Inflammatory macrophage treated with lipopolysaccharide for 4 hours (primary cell): ENCODE measurements around the gene SERPINE1.
"Not testable (repeated sequence)": the region's sequence is repeated elsewhere in the genome, so short reads cannot be mapped to it uniquely, and the experiment has no call there.

ENCODE experiments used
- DNase-seq: peaks from one replicate; pipeline ENCODE4 v3.0.0-alpha.2; 2020

The SERPINE1 gene

GRCh38 chr7:101126651-101127459 lies at the start of gene SERPINE1:
Gene SERPINE1 (plus strand): TSS chr7:101127104. CDS start chr7:101128394, 1,290 bp downstream.
- peak; percentile 89 for DNase-seq

GRCh38 chr7:101077303-101078086 lies 49.4 kb upstream of the SERPINE1 start:
- DNase-seq: peak; percentile 62

- peak; percentile 36 for DNase-seq
Observed at GRCh38 chr7:101081432-101081831, 45.5 kb upstream of the SERPINE1 start.

- no peak for DNase-seq
Observed at GRCh38 chr7:101084865-101085161, 42.1 kb upstream of the SERPINE1 start.

- peak; percentile 86 for DNase-seq
Observed at GRCh38 chr7:101085162-101085964, 41.5 kb upstream of the SERPINE1 start, which contains the start of gene TRIM56. Gene TRIM56 (plus strand): TSS chr7:101085481. CDS start chr7:101087313, 1,832 bp downstream.

GRCh38 chr7:101087334-101088068 lies 39.4 kb upstream of the SERPINE1 start:
- no peak for DNase-seq

GRCh38 chr7:101088069-101088425 lies 38.9 kb upstream of the SERPINE1 start:
- DNase-seq: no peak

GRCh38 chr7:101088858-101089529 lies 37.9 kb upstream of the SERPINE1 start:
- DNase-seq: no peak

- DNase-seq: no peak
Observed at GRCh38 chr7:101089876-101090275, 37.0 kb upstream of the SERPINE1 start.

GRCh38 chr7:101092266-101092905 lies 34.5 kb upstream of the SERPINE1 start:
- DNase-seq: not testable (repeated sequence)

GRCh38 chr7:101093906-101094305 lies 33.0 kb upstream of the SERPINE1 start:
- DNase-seq: no peak

GRCh38 chr7:101094376-101094775 lies 32.5 kb upstream of the SERPINE1 start:
- DNase-seq: no peak

- peak; percentile 46 for DNase-seq
Observed at GRCh38 chr7:101094791-101095375, 32.0 kb upstream of the SERPINE1 start.

- DNase-seq: no peak
Observed at GRCh38 chr7:101096331-101096956, 30.5 kb upstream of the SERPINE1 start.

GRCh38 chr7:101096957-101097347 lies 30.0 kb upstream of the SERPINE1 start:
- DNase-seq: no peak

GRCh38 chr7:101097561-101097960 lies 29.3 kb upstream of the SERPINE1 start:
- DNase-seq: no peak

GRCh38 chr7:101099969-101100781 lies 26.7 kb upstream of the SERPINE1 start:
- DNase-seq: peak; percentile 91

GRCh38 chr7:101100858-101101847 lies 25.8 kb upstream of the SERPINE1 start:
- DNase-seq: no peak
